Neural progenitor cell (in vitro differentiated cells): ENCODE data around the gene IGFBP7. TPM values are rescaled to one million over a fixed set of nuclear protein-coding genes. Genes with fewer than 3 reads are reported as not detected.

Experiments
- DNase-seq: peaks from one replicate; pipeline ENCODE4 v3.0.0-alpha.2; 2016; ENCODE audit warnings: low spot score
- H2AFZ ChIP-seq: fragments of 200-600 bp; sonication (generic); replicated peaks from 2 replicates; pipeline ENCODE4 v1.6.1; 2016; ENCODE audit warnings: antibody characterized with exemption
- H3F3A ChIP-seq: fragments of 200-600 bp; sonication (generic); 2 replicates; pipeline ENCODE4 v1.6.1; 2016; ENCODE audit warnings: antibody characterized with exemption, low read depth
- H3K27ac ChIP-seq: fragments of 200-600 bp; sonication (generic); 2 replicates; pipeline ENCODE4 v1.5.1; 2016; ENCODE audit warnings: mild to moderate bottlenecking
- H3K27me3 ChIP-seq: fragments of 200-600 bp; sonication (generic); 2 replicates; pipeline ENCODE4 v1.6.1; 2016; ENCODE audit warnings: mild to moderate bottlenecking, moderate library complexity
- H3K36me3 ChIP-seq: fragments of 200-600 bp; sonication (generic); 2 replicates; pipeline ENCODE4 v1.5.1; 2016
- H3K4me1 ChIP-seq: fragments of 200-600 bp; sonication (generic); 2 replicates; pipeline ENCODE4 v1.6.1; 2016; ENCODE audit warnings: mixed run types
- H3K4me2 ChIP-seq: fragments of 200-600 bp; sonication (generic); 2 replicates; pipeline ENCODE4 v1.6.1; 2016
- H3K4me3 ChIP-seq: fragments of 200-600 bp; sonication (generic); 2 replicates; pipeline ENCODE4 v1.5.1; 2016
- H3K79me2 ChIP-seq: fragments of 200-600 bp; sonication (generic); 2 replicates; pipeline ENCODE4 v1.6.1; 2016; ENCODE audit warnings: low read depth
- H3K9ac ChIP-seq: fragments of 200-600 bp; sonication (generic); 2 replicates; pipeline ENCODE4 v1.6.1; 2016
- H3K9me3 ChIP-seq: fragments of 200-600 bp; sonication (generic); 2 replicates; pipeline ENCODE4 v1.5.1; 2016; ENCODE audit warnings: low read depth
- H4K20me1 ChIP-seq: fragments of 200-600 bp; sonication (generic); 2 replicates; pipeline ENCODE4 v1.6.1; 2016; ENCODE audit warnings: low read depth
- H3K27ac Mint-ChIP-seq: 3 replicates; pipeline ENCODE4 v1.8.0; 2021; ENCODE audit warnings: mixed read lengths
- H3K27me3 Mint-ChIP-seq: 2 replicates; pipeline ENCODE4 v1.8.0; 2022; ENCODE audit warnings: low read depth, mild to moderate bottlenecking, inconsistent platforms, moderate library complexity, mixed read lengths; ENCODE audit not compliant: insufficient read depth
- H3K36me3 Mint-ChIP-seq: 3 replicates; pipeline ENCODE4 v1.8.0; 2021; ENCODE audit warnings: mixed read lengths
- H3K4me1 Mint-ChIP-seq: 3 replicates; pipeline ENCODE4 v1.8.0; 2021; ENCODE audit warnings: mixed read lengths
- H3K4me3 Mint-ChIP-seq: 3 replicates; pipeline ENCODE4 v1.8.0; 2021; ENCODE audit warnings: mild to moderate bottlenecking, moderate library complexity, mixed read lengths
- H3K9me3 Mint-ChIP-seq: 3 replicates; pipeline ENCODE4 v1.8.0; 2020; ENCODE audit warnings: mixed read lengths
- EZH2 ChIP-seq: fragments of 200-600 bp; sonication (generic); IDR thresholded peaks from 2 replicates; pipeline ENCODE4 v1.6.1; 2017; ENCODE audit warnings: antibody characterized with exemption, mild to moderate bottlenecking, moderate library complexity
- EZH2phosphoT487 ChIP-seq: fragments of 200-600 bp; sonication (generic); IDR thresholded peaks from 2 replicates; pipeline ENCODE4 v1.6.1; 2017; ENCODE audit warnings: antibody characterized with exemption
- total RNA-seq: library from RNA; depleted of rRNA; stranded (reverse); fragments of >200 nt; gene quantifications from 2 replicates; pipeline ENCODE4 v1.2.3, GENCODE V29; 2015; ENCODE audit warnings: low replicate concordance
- TF ChIP-seq, protein P1 (sequence below): fragments of 200-600 bp; sonication (generic); IDR thresholded peaks from 2 replicates; pipeline ENCODE4 v1.5.1; 2017; ENCODE audit warnings: antibody characterized with exemption, mild to moderate bottlenecking

The IGFBP7 gene
- total RNA-seq, 1 donor from 2014 or later: 0.86 TPM

DNA sequence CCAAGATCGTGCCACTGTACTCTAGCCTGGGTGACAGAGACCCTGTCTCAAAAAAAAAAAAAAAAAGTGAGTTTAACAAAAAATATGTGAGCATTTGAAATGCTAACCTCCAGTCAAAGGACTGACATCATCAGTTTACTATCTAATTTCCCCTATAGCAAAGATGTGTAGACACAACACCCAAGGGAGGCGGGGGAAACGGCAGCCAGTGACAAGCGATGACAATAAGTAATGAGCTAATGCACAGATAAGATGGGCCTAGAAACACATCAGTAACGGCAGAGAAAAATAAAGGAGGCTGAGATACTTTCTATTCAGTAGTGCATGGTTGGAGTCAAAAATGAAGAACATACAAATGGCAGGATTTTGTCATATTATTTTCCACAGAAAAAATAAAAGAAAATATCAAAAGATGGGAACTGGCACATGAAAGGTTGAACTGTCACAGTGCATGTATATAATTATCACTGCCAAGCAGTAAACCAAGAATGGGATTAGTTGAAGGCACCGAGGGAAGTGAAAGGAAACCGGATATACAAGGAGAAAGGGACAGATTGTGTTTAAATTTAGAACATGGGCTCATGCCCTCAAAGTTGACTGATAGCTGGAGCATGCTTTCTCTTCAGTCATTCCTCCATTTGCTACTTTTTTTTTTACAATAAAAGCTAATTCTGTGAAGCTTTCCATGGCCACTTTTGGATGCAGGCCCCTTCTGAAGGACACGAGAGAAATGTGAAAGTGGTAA lies 41.8 kb downstream of the IGFBP7 start:
- Histone ChIP-seq H3F3A (no peaks in the 10 kb centered on the region), H3K27ac (no peak overlapping the region), H2AFZ (no peak overlapping the region), H3K4me1 (no peaks in the 10 kb centered on the region), H3K27me3 (no peaks in the 10 kb centered on the region), H3K4me3 (no peak overlapping the region), H3K79me2 (no peaks in the 10 kb centered on the region), H3K9ac (no peak overlapping the region), H3K36me3 (no peaks in the 10 kb centered on the region), H4K20me1 (no peaks in the 10 kb centered on the region), H3K9me3 (no peaks in the 10 kb centered on the region), H3K4me2 (no peak overlapping the region)
- Mint-ChIP-seq H3K4me1 (peaks cover 9% of the 10 kb centered on the region), H3K4me3 (no peak overlapping the region), H3K9me3 (peaks cover 2% of the 10 kb centered on the region), H3K27me3 (no peaks in the 10 kb centered on the region), H3K36me3 (no peaks in the 10 kb centered on the region), H3K27ac (no peak overlapping the region)
- no peak for DNase-seq
- TF ChIP-seq EZH2phosphoT487: no peak
- TF ChIP-seq EZH2: no peak
- TF ChIP-seq, protein P1, sequence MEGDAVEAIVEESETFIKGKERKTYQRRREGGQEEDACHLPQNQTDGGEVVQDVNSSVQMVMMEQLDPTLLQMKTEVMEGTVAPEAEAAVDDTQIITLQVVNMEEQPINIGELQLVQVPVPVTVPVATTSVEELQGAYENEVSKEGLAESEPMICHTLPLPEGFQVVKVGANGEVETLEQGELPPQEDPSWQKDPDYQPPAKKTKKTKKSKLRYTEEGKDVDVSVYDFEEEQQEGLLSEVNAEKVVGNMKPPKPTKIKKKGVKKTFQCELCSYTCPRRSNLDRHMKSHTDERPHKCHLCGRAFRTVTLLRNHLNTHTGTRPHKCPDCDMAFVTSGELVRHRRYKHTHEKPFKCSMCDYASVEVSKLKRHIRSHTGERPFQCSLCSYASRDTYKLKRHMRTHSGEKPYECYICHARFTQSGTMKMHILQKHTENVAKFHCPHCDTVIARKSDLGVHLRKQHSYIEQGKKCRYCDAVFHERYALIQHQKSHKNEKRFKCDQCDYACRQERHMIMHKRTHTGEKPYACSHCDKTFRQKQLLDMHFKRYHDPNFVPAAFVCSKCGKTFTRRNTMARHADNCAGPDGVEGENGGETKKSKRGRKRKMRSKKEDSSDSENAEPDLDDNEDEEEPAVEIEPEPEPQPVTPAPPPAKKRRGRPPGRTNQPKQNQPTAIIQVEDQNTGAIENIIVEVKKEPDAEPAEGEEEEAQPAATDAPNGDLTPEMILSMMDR: no peak

DNA sequence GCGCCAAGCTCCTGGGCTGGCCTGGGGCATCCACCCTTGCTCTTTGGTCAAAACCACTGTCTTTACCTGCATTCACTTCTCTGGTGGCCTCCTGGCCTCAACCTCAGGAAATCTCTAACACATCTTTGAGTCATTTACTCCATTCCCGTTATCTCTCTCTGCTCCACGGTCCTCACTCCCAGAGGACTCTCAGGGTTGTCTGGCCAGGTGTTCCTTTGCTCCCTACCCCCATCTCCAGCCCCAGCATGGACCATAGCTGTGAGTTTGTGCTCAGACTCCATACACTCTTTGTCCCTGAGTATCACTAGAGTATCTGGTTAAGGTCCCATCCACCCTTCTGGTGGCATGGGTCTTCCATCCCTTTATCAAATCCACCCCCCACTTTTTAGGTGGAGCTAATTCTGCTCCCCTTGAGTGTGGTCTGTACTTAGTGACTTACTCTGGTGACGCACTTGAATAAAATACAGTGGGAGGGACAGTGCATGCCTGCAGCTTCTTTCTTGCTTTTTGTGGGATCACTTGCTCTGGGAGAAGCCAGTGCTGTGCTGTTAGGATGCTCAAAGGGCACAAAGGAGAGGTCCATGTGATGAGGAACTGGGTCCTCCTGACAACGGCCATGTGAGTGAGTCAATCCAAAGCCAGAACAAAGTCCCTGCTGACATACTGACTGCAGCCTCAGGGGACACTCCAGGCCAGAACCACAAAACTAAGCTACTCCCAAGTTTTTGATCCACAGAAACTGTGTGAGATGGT lies 44.3 kb downstream of the IGFBP7 start:
- Mint-ChIP-seq H3K36me3 (no peaks in the 10 kb centered on the region), H3K27me3 (no peaks in the 10 kb centered on the region)

DNA sequence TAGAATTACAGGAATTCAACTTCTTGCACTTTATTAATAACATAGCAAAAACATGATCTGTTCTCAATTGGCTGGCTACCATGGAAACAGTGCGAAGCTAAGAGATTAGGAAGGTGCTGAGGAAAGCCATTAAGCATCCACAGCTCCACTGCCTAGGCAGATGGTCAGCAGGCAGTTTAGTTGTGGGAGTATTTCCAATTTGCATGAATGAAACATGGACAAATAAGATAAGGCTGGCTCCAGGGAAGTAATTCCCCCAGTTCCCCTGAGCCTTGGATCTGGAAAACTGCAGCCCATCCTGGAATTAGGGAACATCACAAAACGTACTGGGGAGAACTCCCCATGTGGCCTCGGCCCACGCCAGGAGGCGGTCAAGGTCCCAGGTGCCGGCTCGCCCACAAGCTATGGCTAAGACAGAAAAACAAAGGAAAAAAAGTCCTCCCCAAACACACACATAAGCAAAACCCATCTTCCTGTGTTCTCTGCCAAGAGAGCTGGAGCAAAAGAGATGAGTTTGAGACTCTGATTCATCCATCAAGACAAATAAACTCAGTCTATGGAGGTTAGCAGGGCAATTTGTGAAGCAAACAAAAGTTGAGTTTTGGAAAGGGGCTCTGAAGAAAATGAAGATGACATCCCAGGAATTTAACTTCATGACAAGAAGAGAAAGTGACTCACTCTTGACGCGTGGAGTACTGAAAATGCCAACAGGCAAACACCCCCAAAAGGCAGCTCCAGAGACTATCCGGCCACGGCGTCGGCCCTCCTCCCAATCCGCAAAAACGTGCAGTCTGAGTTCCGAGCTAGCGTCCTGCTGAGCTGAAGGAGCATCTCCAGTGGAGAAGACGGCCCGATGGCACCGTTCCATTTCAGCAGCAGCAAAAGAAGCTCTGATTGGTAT lies 45.1 kb downstream of the IGFBP7 start:
- Histone ChIP-seq H3K4me2 (no peak overlapping the region), H3K4me3 (no peak overlapping the region), H2AFZ (no peak overlapping the region), H3K9me3 (no peaks in the 10 kb centered on the region), H3K9ac (no peak overlapping the region), H3K27ac (no peak overlapping the region), H3K27me3 (no peaks in the 10 kb centered on the region), H3K36me3 (no peaks in the 10 kb centered on the region), H4K20me1 (no peaks in the 10 kb centered on the region), H3K4me1 (no peaks in the 10 kb centered on the region), H3F3A (no peaks in the 10 kb centered on the region), H3K79me2 (no peaks in the 10 kb centered on the region)
- H3K36me3 Mint-ChIP-seq: no peaks in the 10 kb centered on the region
- no peak for DNase-seq
- no peak overlapping the region for H3K4me3 Mint-ChIP-seq
- H3K9me3 Mint-ChIP-seq: peaks cover 2% of the 10 kb centered on the region
- no peaks in the 10 kb centered on the region for H3K27me3 Mint-ChIP-seq
- no peak overlapping the region for H3K27ac Mint-ChIP-seq
- TF ChIP-seq EZH2 (no peak), EZH2phosphoT487 (no peak)
- TF ChIP-seq, protein P1: no peak
- H3K4me1 Mint-ChIP-seq: peaks cover 4% of the 10 kb centered on the region

More for the DNA sequence above, 44.3 kb downstream of the IGFBP7 start:
- Histone ChIP-seq H3K27ac (no peak overlapping the region), H2AFZ (no peak overlapping the region), H3K4me3 (no peak overlapping the region), H4K20me1 (no peaks in the 10 kb centered on the region), H3K9ac (no peak overlapping the region), H3K79me2 (no peaks in the 10 kb centered on the region), H3F3A (no peaks in the 10 kb centered on the region), H3K27me3 (no peaks in the 10 kb centered on the region), H3K4me1 (no peaks in the 10 kb centered on the region), H3K4me2 (no peak overlapping the region), H3K36me3 (no peaks in the 10 kb centered on the region), H3K9me3 (no peaks in the 10 kb centered on the region)
- peak overlapping the region; percentile 59 for H3K4me3 Mint-ChIP-seq
- peak overlapping the region; percentile 68 for H3K27ac Mint-ChIP-seq
- DNase-seq: no peak
- H3K9me3 Mint-ChIP-seq: peaks cover 2% of the 10 kb centered on the region
- TF ChIP-seq EZH2: no peak
- TF ChIP-seq, protein P1: no peak
- no peak for TF ChIP-seq EZH2phosphoT487
- peaks cover 6% of the 10 kb centered on the region for H3K4me1 Mint-ChIP-seq
